ENCODE data around the gene KRT84.

Gene KRT84

DNA sequence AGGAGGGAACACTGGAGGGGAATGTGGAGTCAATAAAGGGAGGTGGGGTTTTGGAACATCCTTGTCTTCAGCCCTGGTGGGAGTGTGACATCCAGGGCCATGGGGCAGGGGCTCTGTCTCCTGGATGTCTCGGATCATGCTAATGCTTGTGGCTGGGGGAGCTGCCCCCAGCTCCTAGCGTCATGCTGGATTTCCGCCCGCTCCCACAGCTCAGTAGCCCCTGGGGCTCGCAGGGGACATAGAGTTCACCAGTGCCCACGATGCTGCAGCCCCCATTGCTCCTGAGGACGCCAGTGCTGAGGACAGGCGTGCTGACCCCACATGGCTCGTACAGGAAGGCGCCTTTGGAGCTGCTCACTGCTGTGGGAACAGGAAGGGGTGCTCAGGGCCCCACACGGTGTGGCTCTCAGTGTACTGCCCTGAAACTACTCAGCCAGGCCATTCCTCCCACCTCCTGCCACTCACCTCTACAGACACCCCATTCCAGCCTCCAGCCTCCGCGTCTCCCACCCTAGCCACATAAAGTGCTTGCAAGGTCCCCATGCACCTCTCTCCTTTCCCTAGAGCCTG, 9.5 kb upstream of the KRT84 start:
- Histone ChIP-seq H3K9me3 (ENCODE audit: insufficient read depth, low read depth, low read length) (no peaks in the 10 kb centered on the region), H2AFZ (ENCODE audit: low read length) (no peak overlapping the region), H3K4me2 (ENCODE audit: low read depth, low read length, poor library complexity, severe bottlenecking) (no peak overlapping the region), H3K4me1 (ENCODE audit: insufficient read depth, low read length, poor library complexity, severe bottlenecking) (no peaks in the 10 kb centered on the region), H3K27me3 (ENCODE audit: insufficient read depth, low read length, poor library complexity, severe bottlenecking) (no peaks in the 10 kb centered on the region), H3K9ac (ENCODE audit: low read depth, low read length, poor library complexity, severe bottlenecking) (no peak overlapping the region), H3K36me3 (ENCODE audit: insufficient read depth, low read length) (no peaks in the 10 kb centered on the region), H3K9me2 (replicated peaks; ENCODE audit: low read depth, low read length) (no peaks in the 10 kb centered on the region), H3K79me2 (ENCODE audit: insufficient read depth, low read length) (no peaks in the 10 kb centered on the region), H4K20me1 (ENCODE audit: insufficient read depth, low read length, poor library complexity, severe bottlenecking) (no peaks in the 10 kb centered on the region), H3F3A (ENCODE audit: low read depth) (no peaks in the 10 kb centered on the region), H3K4me3 (ENCODE audit: low read length, poor library complexity, severe bottlenecking) (no peak overlapping the region)
- no peak for TF ChIP-seq EZH2phosphoT487 (IDR thresholded peaks at IDR 0.05; ENCODE audit: borderline replicate concordance)
- TF ChIP-seq, protein P1, sequence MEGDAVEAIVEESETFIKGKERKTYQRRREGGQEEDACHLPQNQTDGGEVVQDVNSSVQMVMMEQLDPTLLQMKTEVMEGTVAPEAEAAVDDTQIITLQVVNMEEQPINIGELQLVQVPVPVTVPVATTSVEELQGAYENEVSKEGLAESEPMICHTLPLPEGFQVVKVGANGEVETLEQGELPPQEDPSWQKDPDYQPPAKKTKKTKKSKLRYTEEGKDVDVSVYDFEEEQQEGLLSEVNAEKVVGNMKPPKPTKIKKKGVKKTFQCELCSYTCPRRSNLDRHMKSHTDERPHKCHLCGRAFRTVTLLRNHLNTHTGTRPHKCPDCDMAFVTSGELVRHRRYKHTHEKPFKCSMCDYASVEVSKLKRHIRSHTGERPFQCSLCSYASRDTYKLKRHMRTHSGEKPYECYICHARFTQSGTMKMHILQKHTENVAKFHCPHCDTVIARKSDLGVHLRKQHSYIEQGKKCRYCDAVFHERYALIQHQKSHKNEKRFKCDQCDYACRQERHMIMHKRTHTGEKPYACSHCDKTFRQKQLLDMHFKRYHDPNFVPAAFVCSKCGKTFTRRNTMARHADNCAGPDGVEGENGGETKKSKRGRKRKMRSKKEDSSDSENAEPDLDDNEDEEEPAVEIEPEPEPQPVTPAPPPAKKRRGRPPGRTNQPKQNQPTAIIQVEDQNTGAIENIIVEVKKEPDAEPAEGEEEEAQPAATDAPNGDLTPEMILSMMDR (conservative IDR thresholded peaks at IDR 0.05; ENCODE audit: low read length): no peak

DNA sequence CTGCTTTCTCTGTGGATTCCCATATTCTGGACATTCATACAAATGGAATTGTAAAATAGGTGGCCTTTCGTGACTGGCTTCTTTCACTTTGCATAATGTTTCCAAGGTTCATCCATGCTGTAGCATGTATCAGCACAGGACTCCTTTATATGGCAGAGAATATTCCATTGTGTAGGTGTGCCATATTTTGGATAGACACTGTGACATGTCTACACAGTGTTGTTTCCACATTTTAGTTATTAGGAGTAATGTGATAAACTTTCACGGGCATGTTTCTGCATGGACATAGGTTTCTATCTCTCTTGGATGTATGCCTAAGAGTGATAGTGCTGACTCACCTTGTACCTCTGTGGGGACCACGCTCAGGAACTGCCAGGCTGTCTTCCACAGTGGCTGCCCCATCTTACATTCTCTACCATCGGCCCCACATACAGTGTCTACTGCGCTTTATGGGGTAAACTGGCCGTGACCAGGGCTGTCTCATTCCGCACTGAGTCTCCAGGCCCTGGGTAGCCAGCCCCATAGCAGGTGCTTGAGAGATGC, 7.1 kb upstream of the KRT84 start:
- H3K27me3 ChIP-seq (ENCODE audit: insufficient read depth, low read length, poor library complexity, severe bottlenecking): no peaks in the 10 kb centered on the region
- H3K4me3 ChIP-seq (ENCODE audit: low read length, poor library complexity, severe bottlenecking): no peak overlapping the region
- H3K9ac ChIP-seq (ENCODE audit: low read depth, low read length, poor library complexity, severe bottlenecking): no peak overlapping the region
- H2AFZ ChIP-seq (ENCODE audit: low read length): no peak overlapping the region
- no peaks in the 10 kb centered on the region for H3K79me2 ChIP-seq (ENCODE audit: insufficient read depth, low read length)
- no peaks in the 10 kb centered on the region for H3K36me3 ChIP-seq (ENCODE audit: insufficient read depth, low read length)
- H3K4me1 ChIP-seq (ENCODE audit: insufficient read depth, low read length, poor library complexity, severe bottlenecking): no peaks in the 10 kb centered on the region
- H3K9me3 ChIP-seq (ENCODE audit: insufficient read depth, low read depth, low read length): no peaks in the 10 kb centered on the region
- H3K4me2 ChIP-seq (ENCODE audit: low read depth, low read length, poor library complexity, severe bottlenecking): no peak overlapping the region
- H4K20me1 ChIP-seq (ENCODE audit: insufficient read depth, low read length, poor library complexity, severe bottlenecking): no peaks in the 10 kb centered on the region
- no peak for TF ChIP-seq EZH2phosphoT487 (IDR thresholded peaks at IDR 0.05; ENCODE audit: borderline replicate concordance)
- TF ChIP-seq, protein P1 (conservative IDR thresholded peaks at IDR 0.05; ENCODE audit: low read length): no peak
- no peaks in the 10 kb centered on the region for H3K9me2 ChIP-seq (replicated peaks; ENCODE audit: low read depth, low read length)
- H3F3A ChIP-seq (ENCODE audit: low read depth): no peaks in the 10 kb centered on the region

DNA sequence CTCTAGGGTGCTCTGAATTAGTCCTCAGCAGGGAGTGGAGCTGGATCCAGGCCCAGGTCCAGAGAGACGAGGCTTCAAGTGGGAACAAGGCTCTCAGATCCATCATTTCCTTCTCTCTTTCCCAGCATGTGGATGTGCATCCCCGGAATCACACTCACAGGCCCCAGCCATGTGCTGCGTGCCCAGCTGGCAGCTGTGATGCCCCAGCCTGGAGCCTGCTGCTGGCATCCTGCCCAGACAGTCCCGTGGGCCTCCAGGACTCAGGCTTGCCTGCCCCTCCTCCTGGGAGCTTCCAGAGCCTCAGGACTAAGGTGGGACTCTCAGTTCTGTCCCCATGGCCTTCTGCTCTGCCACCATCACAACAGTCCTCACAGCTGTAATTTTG, 6.2 kb upstream of the KRT84 start:
- no peaks in the 10 kb centered on the region for H4K20me1 ChIP-seq (ENCODE audit: insufficient read depth, low read length, poor library complexity, severe bottlenecking)
- no peaks in the 10 kb centered on the region for H3K9me3 ChIP-seq (ENCODE audit: insufficient read depth, low read depth, low read length)
- H3K9ac ChIP-seq (ENCODE audit: low read depth, low read length, poor library complexity, severe bottlenecking): no peak overlapping the region
- no peaks in the 10 kb centered on the region for H3K36me3 ChIP-seq (ENCODE audit: insufficient read depth, low read length)
- no peaks in the 10 kb centered on the region for H3K9me2 ChIP-seq (replicated peaks; ENCODE audit: low read depth, low read length)
- no peak overlapping the region for H3K4me2 ChIP-seq (ENCODE audit: low read depth, low read length, poor library complexity, severe bottlenecking)
- no peak for TF ChIP-seq EZH2phosphoT487 (IDR thresholded peaks at IDR 0.05; ENCODE audit: borderline replicate concordance)
- TF ChIP-seq, protein P1 (conservative IDR thresholded peaks at IDR 0.05; ENCODE audit: low read length): no peak
- H3K4me1 ChIP-seq (ENCODE audit: insufficient read depth, low read length, poor library complexity, severe bottlenecking): no peaks in the 10 kb centered on the region
- H3K27me3 ChIP-seq (ENCODE audit: insufficient read depth, low read length, poor library complexity, severe bottlenecking): no peaks in the 10 kb centered on the region
- no peak overlapping the region for H3K4me3 ChIP-seq (ENCODE audit: low read length, poor library complexity, severe bottlenecking)
- no peak overlapping the region for H2AFZ ChIP-seq (ENCODE audit: low read length)
- H3K79me2 ChIP-seq (ENCODE audit: insufficient read depth, low read length): no peaks in the 10 kb centered on the region
- no peaks in the 10 kb centered on the region for H3F3A ChIP-seq (ENCODE audit: low read depth)
